Adipocyte (in vitro differentiated cells): ENCODE measurements around the gene ZCCHC24.
A peak's percentile ranks its signal among the peaks of the same experiment; 100 is the strongest.

Experiments used
- DNase-seq: peaks from one replicate; pipeline ENCODE4 v3.0.0-alpha.2; 2015; ENCODE audit warnings: low read depth
- H3K27me3 ChIP-seq: replicated peaks from 2 replicates; pipeline ENCODE4 v1.7.0; 2013; ENCODE audit warnings: mild to moderate bottlenecking, low read length, moderate library complexity; ENCODE audit not compliant: control insufficient read depth, insufficient read depth
- H3K36me3 ChIP-seq: 2 replicates; pipeline ENCODE4 v1.7.0; 2013; ENCODE audit warnings: low read length, mild to moderate bottlenecking, moderate library complexity; ENCODE audit not compliant: control insufficient read depth, insufficient read depth, severe bottlenecking
- H3K4me1 ChIP-seq: 2 replicates; pipeline ENCODE4 v1.7.0; 2013; ENCODE audit warnings: mild to moderate bottlenecking, low read length, moderate library complexity; ENCODE audit not compliant: control insufficient read depth, insufficient read depth
- H3K4me3 ChIP-seq: 2 replicates; pipeline ENCODE4 v1.7.0; 2013; ENCODE audit warnings: mild to moderate bottlenecking, low read length, moderate library complexity
- H3K9ac ChIP-seq: 2 replicates; pipeline ENCODE4 v1.7.0; 2013; ENCODE audit warnings: mild to moderate bottlenecking, low read length, moderate library complexity
- H3K9me3 ChIP-seq: 2 replicates; pipeline ENCODE4 v1.7.0; 2013; ENCODE audit warnings: mild to moderate bottlenecking, low read length, moderate library complexity; ENCODE audit not compliant: control insufficient read depth

The ZCCHC24 gene

DNA sequence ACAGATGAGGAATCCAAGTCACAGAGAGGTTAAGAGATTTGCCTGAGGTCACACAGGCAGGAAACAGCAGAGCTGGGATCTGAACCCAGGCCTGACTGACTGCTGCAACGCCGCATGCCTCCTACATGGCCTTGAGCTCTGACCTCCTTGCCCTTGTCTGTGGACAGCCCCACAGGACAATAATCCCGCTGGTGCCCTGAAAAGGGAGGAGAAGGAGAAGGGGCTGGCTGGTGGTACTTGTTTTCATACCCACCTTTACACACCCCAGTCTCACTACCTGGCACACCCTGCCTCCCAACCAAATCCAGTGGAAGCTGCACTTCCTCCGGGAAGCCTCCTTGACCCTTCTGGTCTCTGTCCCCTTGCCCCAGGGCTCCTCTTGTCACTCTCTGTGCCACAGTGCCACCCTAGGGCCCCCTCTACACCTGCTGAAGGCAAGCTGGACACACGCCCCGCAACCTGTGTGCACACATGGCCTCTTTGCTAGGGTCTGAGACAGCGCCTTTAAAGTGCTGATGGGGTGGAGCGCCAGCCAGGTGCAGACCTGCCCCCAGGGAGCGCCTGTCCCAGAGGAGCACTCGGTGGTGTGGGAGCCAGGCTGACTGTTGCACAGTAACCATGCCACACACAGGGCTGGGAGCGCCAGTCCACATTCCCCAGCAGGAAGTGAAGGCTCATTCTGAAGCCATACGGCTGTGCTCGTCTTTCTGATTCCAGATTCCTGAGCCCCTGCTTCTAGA lies 38.6 kb downstream of the ZCCHC24 start:
- Histone ChIP-seq H3K4me3 (no peak overlapping the region), H3K9ac (peak overlapping the region; percentile 80), H3K9me3 (no peaks in the 10 kb centered on the region), H3K36me3 (peaks cover 21% of the 10 kb centered on the region), H3K4me1 (peaks cover 84% of the 10 kb centered on the region), H3K27me3 (no peaks in the 10 kb centered on the region)
- no peak for DNase-seq

DNA sequence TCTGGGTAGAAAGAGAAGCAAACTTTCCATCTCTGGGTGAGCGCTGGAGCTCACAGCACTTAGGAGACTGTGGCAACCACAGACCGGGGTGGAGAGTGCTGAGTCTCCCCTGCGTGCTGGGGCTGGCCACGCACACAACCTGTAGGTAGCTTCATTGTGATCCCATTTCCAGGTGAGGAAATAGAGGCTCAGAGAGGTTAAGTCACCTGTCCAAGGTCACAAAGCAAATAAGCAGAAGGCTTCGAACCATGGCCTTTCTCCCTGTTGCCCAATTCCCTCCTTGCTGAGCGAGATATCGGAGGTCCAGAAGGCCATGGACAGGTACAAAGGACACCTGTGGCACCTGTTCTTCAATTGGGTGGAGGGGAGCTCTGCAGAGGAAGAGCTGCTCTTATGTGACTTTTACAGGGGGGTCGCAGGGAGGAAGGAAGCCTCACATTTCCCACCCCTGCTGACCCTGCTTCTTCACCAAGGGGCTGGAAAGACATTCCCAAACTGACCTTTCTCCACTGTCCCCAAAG lies 39.4 kb downstream of the ZCCHC24 start:
- Histone ChIP-seq H3K9ac (peak overlapping the region; percentile 80), H3K9me3 (no peaks in the 10 kb centered on the region), H3K36me3 (peaks cover 20% of the 10 kb centered on the region), H3K27me3 (no peaks in the 10 kb centered on the region), H3K4me3 (no peak overlapping the region), H3K4me1 (peaks cover 92% of the 10 kb centered on the region)
- DNase-seq, result no peak

DNA sequence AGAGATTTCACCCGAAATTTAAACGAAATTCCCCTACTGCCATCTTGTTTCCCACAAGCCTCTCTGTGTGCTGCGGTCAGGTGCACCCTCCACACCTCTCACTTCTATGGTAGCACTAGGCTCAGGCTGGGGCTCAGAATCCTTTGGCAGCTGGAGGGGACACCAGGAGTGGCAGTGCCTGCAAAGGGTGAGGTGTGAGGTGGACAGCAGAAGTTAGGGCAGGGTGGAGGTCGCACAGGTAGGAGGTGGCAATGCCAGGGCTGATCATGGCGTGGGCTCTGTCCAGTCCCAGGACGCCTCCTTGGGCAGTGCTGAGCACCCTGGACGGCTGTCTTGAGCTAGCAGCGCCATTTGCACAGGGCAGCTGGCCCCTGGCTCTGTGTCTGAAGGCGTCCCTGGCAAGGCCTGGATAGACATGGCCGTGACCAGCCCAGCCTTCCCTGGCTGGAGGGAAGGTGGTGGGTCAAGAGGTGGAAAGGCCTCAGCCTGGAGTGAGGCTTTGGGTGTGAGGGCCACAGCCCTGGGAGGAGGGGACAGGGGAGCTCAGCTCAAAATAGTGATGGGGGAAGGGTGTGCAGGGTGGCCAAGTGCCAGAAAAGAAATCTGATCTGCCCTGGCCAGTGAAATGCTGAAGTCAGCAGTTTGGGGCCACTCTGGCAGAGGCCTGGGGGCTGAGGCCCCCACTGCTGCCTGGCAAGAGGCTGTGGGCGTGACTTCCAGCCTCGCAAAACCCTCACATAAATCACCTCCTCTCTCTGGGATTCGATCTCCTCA lies 40.0 kb downstream of the ZCCHC24 start:
- Histone ChIP-seq H3K36me3 (peaks cover 20% of the 10 kb centered on the region), H3K9ac (peak overlapping the region; percentile 80), H3K9me3 (no peaks in the 10 kb centered on the region), H3K4me3 (peak overlapping the region; percentile 49), H3K27me3 (no peaks in the 10 kb centered on the region), H3K4me1 (peaks cover 97% of the 10 kb centered on the region)
- no peak for DNase-seq

DNA sequence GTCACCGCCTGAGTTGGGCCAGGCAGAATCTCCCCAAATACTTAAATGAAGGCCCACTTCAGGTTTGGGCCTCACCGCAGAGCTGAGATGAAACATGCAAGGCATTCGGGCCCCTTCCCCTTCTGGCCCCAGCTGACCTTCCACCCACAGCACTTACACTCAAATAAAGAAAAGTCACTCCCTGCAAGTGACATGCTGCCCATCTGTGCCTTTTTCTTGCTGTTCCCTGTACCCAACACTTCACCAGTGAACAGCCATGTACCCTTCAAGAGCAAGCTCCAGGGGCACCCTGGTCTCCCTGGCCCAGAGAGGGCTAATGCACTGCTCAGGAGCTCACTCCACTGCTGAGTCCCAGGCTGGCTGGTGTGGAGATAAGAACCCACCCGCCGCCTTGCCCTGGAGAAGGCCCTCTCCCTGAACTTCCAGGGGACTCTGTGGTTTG lies 40.7 kb downstream of the ZCCHC24 start:
- Histone ChIP-seq H3K9me3 (no peaks in the 10 kb centered on the region), H3K4me3 (peak overlapping the region; percentile 49), H3K9ac (peak overlapping the region; percentile 80), H3K4me1 (peaks cover 97% of the 10 kb centered on the region), H3K36me3 (peaks cover 20% of the 10 kb centered on the region), H3K27me3 (no peaks in the 10 kb centered on the region)
- no peak for DNase-seq

DNA sequence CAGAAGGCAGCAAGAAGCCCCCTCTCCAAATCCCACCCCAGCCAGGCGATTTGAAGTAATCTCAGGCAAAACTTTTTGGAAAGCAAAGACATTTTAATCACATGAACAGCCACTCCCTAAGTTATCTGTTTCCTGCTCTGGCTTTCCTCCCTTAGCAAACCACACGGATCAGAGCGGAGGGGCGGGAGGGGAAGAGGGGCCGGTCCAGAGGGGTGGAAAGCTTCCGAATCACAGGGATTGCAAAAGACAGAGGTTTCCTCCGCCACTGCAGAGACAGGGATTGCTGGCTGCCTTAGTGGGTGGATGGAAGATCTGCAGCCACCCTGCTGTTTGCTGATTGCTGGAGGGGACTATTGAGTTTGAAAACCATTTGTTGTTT lies 41.2 kb downstream of the ZCCHC24 start:
- Histone ChIP-seq H3K4me3 (peak overlapping the region; percentile 51), H3K9me3 (no peaks in the 10 kb centered on the region), H3K36me3 (peaks cover 20% of the 10 kb centered on the region), H3K27me3 (no peaks in the 10 kb centered on the region), H3K9ac (peak overlapping the region; percentile 91), H3K4me1 (peaks cover 95% of the 10 kb centered on the region)
- DNase-seq, result peak; percentile 94

DNA sequence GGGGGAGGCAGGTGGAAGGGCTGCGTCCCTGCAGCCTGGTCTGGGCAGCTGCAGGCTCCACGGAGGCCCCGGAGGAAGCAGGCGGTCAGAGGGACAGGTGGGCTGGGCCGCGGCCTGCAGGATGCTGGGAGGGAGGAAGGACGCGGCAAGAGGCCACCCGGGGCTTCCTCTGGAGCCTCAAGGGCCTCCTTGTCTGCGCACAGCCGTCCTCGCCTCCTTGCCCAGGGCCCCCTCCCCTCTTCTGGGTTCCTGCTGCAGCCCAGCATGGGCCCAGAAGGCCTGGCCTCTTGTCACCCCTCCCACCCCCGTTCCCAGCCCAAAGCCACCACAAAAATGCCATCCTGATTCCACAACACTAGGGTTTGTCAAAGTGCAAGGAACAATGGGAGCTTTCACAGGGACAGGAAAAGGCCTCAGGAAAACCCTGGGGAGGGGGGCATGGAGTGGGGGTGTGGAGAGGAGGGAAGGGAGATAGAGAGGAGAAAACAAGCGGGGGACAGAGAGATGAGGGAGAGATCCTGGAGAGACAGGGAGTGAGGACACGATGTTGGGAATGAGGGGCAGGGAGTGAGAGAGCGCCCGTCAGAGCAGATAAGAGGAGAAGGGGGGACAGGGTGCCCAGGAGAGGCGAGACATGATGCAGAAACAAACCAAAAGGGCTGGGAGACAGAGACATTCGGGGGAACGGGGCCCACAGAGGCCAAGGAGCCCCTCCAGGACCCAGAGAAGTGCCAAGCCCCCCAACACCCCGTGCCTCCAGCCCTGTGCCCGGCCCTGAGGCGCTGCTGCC lies 41.8 kb downstream of the ZCCHC24 start:
- peak; percentile 33 for DNase-seq
- peak overlapping the region; percentile 51 for H3K4me3 ChIP-seq
- H3K27me3 ChIP-seq, result no peaks in the 10 kb centered on the region
- no peaks in the 10 kb centered on the region for H3K9me3 ChIP-seq
- H3K4me1 ChIP-seq, result peaks cover 94% of the 10 kb centered on the region
- peaks cover 20% of the 10 kb centered on the region for H3K36me3 ChIP-seq
- H3K9ac ChIP-seq, result peak overlapping the region; percentile 91

DNA sequence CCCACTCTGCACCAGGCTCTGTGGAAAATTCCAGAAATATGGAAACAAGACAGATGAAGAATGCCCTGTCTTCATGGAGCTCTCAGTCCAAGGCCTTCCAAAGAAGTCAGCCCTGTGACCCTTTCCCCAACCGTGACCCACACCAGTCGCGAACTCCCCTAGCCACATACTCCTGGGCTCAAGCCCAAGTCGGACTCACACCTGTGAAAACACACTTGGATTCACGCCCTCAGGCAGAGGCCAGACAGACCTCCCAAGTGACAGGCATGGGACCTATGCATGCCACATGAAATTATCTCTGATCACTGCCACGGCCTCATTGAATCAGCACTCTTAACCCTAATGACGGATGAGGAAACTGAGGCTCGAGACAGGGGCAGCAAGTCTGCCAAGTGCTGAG lies 42.5 kb downstream of the ZCCHC24 start:
- Histone ChIP-seq H3K27me3 (no peaks in the 10 kb centered on the region), H3K36me3 (peaks cover 14% of the 10 kb centered on the region), H3K9me3 (no peaks in the 10 kb centered on the region), H3K4me1 (peaks cover 94% of the 10 kb centered on the region), H3K9ac (peak overlapping the region; percentile 91), H3K4me3 (peak overlapping the region; percentile 37)
- no peak for DNase-seq

DNA sequence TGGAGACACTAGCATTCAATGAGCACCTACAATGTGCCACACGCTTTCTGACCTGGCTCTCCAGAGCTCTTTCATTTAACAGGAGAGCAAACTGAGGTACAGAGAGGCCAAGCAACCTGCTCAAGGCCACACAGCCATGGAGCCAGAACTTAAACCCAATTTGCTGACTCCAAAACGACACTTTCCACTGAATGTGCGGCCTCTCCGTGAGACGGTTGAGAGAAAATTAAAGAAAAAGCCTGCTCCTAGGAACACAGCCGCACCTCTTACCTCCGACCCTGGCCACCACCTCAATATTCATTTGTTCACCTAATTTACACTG lies 42.8 kb downstream of the ZCCHC24 start:
- Histone ChIP-seq H3K4me1 (peaks cover 94% of the 10 kb centered on the region), H3K9me3 (no peaks in the 10 kb centered on the region), H3K4me3 (peak overlapping the region; percentile 37), H3K27me3 (no peaks in the 10 kb centered on the region), H3K9ac (peak overlapping the region; percentile 91), H3K36me3 (peaks cover 14% of the 10 kb centered on the region)
- no peak for DNase-seq

DNA sequence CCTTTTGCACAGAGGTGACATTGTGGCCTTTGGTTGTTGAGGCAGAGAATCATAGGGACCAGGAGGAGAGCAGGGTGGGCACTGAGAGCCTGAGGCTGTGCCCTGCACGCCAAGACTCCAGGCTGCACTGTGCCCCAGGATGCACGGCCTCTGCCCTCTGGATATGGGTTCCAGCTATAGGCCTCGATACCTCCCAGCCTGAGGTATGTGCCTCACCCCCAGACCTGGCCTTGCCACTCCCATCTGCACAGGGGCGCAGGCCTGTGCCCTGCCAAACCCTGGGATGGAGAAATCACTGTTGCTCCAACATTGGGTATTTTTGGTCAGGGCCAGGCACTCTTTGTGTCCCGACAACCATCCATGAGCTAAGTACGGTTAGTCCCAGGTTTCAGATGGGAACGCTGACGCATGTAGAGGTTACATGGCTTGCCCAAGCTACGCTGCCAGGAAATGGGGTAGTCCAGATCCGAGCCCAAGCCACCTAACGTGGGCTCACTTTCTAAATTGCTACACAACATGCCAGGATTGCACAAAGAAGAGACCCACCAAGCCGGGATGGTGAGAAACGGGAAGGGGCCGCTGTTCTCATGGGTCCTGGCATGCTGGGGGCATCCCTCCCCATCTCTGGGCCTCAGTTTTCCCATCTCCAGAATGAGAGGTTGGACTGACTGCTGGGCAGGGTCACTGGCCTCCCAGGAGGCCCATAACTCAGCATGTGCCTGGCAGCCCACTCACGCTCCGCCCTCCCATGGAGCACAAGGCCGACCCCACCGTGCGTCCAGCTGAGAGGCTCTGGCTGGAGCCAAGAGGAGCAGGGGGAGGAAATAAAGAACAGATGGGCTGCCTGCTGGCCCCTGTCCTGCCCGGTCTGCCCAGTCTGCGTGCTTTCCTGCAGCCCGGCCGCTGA lies 44.2 kb downstream of the ZCCHC24 start:
- Histone ChIP-seq H3K4me1 (peaks cover 94% of the 10 kb centered on the region), H3K9ac (peak overlapping the region; percentile 91), H3K27me3 (no peaks in the 10 kb centered on the region), H3K4me3 (no peak overlapping the region), H3K9me3 (no peaks in the 10 kb centered on the region), H3K36me3 (peaks cover 15% of the 10 kb centered on the region)
- peak; percentile 38 for DNase-seq

DNA sequence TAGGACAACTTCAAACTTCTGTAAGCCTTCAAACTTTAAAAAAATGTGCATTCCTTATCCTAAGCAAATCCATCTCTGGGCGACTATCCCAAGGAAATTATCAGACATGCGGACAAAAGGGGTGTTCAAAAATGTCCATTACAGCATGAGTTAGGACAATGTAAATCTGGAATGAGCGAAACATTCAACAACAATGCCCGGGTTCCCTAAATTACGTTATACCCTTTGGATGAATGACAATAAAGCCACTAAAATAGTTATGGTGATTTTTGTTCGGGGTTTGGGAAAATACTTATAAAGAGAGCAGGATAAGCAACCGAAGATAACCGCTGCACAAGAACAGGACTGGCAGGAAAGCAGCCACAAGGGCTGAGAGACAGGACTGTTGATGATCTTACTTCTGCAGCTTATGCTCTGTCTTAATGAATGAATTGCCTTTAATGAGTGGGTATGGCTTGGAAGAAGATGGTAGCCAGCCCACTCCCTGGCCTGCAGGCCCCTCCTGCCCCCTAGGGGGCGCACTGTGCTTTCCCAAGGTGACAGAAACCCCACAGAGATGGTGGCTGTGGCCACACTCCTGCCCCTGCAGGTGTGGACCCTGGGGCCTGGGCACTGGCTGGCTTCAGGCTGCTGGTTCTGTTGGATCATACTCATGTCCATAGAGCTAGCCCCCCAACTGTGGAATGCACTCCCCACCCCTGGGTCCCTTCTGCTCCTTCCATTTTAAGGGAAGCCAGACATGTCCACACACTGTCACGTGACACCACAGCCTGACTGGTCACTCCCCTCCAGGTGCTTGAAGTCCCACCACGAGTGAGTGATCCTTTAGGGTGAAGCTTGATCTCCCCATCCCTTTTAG lies 45.0 kb downstream of the ZCCHC24 start:
- Histone ChIP-seq H3K9me3 (no peaks in the 10 kb centered on the region), H3K4me3 (peak overlapping the region; percentile 67), H3K9ac (peak overlapping the region; percentile 91), H3K4me1 (peaks cover 87% of the 10 kb centered on the region), H3K27me3 (no peaks in the 10 kb centered on the region), H3K36me3 (peaks cover 15% of the 10 kb centered on the region)
- peak; percentile 53 for DNase-seq
